ENCODE measurements around the gene PPP6R3.

GRCh38 chr11:68583041-68583446, 122.5 kb downstream of the PPP6R3 start:
- no peak for TF ChIP-seq POLR2A (IDR thresholded peaks at IDR 0.05)
- TF ChIP-seq CTCF (IDR thresholded peaks at IDR 0.05) = no peak
- no peak for TF ChIP-seq EP300 (IDR thresholded peaks at IDR 0.05)
